ENCODE data around the gene SPTBN5.
A peak's percentile ranks its signal among the peaks of the same experiment; 100 is the strongest.

Gene SPTBN5

DNA sequence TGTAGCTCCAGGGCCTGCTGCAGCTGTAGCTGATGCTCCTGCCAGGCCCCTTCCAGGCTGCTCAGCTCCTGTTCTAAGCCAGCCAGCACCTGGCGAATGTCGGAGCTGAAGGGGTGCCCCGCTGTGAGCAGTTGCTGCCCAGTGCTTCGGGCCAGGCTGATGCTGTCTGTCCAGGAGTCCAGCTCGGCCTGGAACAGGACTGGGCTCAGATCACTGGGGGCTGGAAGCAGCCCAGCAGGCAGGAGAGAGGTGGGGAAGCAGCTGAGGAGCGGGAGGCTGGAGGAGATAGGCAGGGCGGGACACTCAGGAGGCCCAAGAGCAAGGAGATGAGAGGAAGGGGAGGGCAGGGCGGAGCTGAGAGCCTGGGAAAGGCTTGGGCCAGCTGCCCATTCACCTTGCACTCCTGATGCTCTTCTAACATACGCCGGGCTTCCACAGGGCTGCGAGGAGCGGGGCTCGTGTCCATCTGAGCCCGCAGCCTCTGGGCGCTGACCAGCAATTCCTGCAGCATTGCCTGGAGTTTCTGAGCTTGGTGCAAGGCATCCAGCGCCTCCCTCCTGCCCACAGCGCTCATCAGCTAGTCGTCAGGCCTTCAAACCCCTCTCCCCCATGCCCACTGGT lies 32.0 kb downstream of the SPTBN5 start:
- DNase-seq: no peak

- no peak for DNase-seq
Measured at GRCh38 chr15:41860049-41860828, 33.6 kb downstream of the SPTBN5 start.

GRCh38 chr15:41858756-41859155 lies 35.1 kb downstream of the SPTBN5 start:
- no peak for DNase-seq

DNA sequence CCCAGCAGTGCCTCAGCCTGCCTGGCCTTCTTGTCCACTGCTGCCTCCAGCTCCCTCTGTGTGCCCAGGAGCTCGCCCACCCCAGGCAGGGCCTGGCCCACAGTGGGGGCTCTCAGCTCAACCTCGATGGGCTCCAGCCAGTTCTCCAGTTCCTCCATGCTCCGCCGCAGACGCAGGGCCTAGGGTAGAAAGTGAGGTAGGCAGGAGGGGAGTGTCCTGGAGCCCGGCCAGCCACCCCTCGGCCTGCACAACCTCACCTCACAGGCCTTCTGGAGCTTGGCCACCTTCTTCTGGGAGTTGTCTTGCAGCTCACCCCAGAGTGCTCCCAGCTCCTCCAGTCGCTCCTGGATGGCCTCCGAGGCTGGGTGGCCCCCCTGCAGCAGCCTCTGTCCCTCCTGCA lies 36.5 kb downstream of the SPTBN5 start:
- no peak for DNase-seq

DNA sequence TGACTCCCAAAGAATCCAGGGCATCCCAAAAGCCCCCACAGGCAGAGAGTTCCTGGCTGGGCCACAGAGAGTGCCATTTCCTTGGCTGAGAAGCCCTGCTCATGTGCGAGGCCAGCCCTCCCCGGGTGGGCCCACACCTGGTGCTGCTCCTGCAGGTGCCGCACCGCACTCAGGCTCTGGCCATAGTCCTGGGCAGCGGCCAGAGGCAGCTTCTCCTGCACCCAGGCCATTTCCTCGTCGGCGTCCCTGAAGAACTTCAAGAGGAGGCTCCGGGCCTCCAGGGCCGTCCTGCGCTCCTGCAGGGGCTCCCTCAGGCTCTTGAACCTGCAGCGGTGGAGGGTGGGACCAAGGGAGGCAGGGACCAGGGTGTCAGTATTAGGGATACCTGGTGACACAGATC lies 37.1 kb downstream of the SPTBN5 start:
- no peak for DNase-seq

DNA sequence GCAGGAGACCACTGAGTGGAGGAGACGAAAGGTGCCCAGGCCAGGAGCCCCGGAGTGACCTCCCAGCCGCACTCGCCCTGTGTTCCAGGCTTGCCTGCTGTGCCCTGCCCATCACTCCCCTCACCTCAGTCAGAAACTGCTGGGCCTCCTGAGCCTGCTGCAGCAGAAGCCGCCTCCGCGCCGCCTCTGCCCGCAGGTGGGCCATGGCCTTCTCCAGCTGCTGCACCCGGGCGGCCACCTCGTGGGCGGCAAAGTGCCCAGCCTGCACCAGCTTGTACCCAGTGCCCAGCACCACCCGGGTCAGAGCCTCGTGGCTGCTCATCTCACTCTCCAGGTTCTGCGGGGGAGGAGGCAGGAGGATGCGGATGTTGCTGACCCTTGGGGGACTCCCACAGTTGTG lies 37.6 kb downstream of the SPTBN5 start:
- DNase-seq: no peak

GRCh38 chr15:41855261-41855961 lies 38.4 kb downstream of the SPTBN5 start:
- DNase-seq: no peak

DNA sequence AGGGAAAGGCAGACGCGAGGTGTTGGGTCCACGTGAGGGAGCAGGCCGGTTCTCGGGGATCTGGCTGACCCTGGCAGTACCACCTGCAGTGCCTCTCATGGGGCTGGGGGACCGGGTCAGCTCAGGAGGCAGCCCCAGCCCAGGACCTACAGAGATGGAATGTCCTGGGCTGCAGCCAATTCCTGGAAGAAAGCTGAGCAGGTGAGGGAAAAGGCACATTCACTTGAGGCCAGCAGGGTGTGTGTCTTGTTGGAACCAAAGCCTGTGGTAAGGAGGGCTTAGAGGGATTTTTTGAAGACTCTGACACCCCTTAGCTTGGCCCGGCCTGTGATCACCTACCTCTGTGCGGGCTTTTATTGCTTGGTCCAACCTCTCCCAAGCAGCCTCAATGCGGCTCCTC lies 39.4 kb downstream of the SPTBN5 start:
- DNase-seq: no peak

DNA sequence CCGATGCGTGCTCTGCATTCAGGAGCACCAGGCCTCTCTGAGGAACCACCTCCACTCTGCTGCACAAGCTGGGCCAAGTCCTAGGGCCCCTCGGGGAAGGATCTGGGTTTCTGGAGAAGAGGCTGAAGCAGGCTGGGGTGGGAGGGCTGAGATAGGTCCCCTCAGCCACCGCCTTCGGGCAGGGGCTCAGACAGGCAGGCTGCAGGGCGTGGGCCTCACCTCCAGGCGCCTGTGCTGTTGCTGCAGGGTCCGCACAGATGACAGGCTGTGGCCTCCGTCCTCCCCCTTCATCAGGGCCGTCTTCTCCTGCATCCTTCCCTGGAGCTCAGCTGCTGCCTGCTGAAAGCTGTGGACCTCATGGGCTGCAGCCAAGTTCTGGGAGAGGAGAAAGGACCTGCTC lies 40.0 kb downstream of the SPTBN5 start:
- no peak for DNase-seq

DNA sequence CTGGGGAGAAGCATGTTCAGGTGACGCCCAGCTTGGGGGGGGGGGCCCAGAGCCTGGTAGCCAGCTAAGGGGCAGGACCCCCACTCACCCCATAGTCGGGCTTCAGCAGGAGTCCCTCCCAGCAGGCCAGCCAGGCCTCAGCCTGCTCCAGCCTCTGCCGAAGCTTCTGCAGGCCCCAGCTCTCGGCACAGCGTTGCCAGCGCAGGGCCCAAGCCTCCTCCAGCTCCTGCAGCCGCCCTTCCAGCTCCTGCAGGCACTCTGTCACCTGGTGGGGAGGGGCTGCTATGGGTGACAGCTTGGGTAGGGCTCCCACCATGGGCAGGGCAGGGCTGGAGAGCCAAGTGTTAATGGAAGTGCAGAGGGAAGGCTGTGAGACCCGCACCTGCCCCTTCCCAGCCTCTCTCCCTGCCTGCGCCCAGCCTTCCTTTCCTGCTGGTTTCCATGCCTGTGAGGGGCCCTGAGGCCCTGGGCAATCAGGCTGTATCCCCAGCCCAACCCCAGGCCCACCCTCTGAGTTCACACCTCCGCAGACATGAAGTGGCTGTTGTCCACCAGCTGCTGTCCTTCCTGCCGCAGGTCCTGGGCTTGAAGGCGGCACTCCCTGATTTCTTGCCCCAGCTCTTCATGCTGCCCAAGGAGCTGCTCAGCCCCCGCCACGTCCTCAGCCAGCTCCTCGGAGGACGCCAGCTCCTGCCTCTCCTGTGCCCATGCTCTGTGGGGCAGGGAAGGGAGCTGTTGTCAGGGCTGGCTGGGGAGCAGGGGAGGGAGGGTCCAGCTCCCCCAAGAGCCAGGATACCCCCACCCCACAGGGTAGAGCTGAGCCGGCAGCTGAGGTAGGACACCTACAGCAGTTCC lies 40.9 kb downstream of the SPTBN5 start:
- no peak for DNase-seq

GRCh38 chr15:41851755-41852370 lies 42.0 kb downstream of the SPTBN5 start:
- no peak for DNase-seq

DNA sequence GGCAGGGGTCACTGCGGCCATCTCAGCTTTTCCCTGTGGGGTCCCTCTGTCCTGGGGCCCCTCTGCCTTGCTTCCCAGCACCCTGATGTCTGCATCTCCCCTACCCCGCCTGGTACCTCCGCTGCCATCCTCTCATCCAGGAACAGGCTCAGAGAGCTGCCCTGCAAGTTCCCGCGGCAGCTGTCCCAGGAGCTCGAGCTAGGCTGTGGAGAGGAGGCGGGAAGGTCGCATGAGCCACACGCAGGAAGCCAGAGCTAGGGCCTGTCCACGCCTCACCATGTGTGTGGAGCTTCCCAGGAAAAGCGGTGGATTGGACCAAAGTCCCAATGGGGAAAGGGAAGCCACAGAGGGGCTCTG lies 42.7 kb downstream of the SPTBN5 start:
- DNase-seq: no peak

DNA sequence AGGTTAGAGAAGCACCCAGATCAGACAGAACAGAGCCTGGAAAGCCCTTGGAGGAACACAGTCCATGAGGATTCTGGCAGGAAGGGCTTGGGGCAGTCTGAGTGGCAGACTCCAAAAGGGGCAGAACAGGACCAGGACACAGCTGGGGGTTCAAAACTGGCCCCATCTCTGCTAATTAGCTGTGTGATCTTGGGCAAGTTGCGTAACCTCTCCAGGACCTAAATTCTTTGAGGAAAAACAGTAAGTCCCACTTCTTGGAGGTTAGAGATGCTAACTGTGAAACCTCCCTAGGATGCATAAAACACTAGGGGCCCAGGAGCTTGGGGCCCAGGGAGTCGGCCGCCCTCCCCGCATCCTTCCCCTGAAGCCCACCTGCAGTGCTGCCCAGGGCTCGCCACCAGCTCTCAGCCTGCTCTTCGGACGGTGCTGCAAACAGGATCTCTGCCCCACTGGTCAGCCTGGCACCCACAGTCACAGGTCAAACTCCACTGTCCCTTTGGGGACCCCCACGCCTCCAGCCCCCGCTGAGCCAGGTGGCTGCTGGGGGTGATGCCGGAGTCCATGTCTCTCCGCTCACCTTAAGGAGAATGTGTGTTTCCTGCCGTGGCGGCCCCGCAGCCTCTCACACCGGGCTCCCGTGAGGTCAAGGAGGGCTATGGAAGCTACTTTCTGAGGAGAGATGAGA lies 43.2 kb downstream of the SPTBN5 start:
- DNase-seq: no peak

GRCh38 chr15:41849861-41850260 lies 44.0 kb downstream of the SPTBN5 start:
- no peak for DNase-seq

DNA sequence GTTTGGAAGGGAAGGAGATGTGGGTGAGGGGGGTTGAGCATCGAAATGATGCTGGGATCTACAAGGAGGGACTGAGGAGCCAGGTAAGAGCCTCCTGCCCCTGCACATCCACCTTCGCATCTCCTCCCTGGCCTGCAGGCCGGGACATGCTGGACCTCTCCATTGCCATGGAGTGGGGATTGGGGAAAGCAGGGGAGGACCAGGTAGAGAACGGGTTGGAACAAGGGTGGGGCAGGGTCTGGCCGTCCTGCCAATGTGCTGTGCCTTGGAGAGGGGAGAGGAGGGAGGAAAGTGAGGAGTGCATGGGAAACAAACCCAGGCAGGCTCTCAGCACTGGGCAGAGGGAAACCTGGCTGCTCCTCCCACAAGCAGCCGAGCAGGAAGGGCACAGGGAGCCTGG lies 44.6 kb downstream of the SPTBN5 start:
- no peak for DNase-seq

GRCh38 chr15:41848631-41849030 lies 45.2 kb downstream of the SPTBN5 start:
- peak; percentile 69 for DNase-seq

DNA sequence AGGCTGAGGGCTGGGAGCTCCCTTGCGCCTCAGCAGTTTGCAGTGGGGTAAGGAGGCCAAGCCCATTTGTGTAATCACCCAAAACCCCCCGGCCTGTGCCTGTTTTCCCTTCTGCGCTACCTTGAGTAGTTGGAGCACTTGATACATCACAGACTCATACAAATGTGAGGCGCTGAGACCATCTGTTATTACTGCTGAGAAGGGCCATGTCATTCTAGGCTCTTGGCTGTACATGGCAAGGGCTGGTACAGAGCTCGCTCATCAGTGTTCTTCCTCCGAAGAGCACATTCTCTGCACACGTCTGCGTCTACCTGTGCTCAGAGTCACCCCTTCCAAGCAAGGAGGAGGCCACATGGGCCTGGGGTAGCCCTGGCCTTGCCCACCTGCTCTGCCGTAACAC lies 45.9 kb downstream of the SPTBN5 start:
- no peak for DNase-seq

GRCh38 chr15:41847206-41847605 lies 46.6 kb downstream of the SPTBN5 start:
- no peak for DNase-seq

- DNase-seq: no peak
Measured at GRCh38 chr15:41844814-41845213, 49.0 kb downstream of the SPTBN5 start.

DNA sequence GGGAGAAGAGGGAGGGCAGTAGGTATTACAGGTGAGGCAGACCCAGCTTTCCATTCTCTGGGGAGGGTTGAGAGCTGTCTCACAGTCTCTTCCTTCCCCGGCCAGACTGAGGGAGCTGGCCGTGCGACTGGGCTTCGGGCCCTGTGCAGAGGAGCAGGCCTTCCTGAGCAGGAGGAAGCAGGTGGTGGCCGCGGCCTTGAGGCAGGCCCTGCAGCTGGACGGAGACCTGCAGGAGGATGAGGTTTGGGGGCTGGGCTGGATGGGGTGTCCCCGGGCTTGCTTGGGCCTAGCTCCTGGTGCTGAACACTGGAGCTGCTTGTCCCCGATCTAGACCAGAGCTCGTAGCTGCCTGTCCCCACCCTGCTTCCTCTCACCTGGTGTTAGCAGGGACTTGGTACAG lies 50.3 kb downstream of the SPTBN5 start:
- no peak for DNase-seq

GRCh38 chr15:41842229-41842628 lies 51.6 kb downstream of the SPTBN5 start:
- no peak for DNase-seq

- no peak for DNase-seq
Measured at GRCh38 chr15:41841131-41841530, 52.7 kb downstream of the SPTBN5 start.

All from stimulated activated CD4-positive, alpha-beta T cell treated with anti-CD3 and anti-CD28 coated beads, Interleukin-15, amount 100 ng/mL, for 24 hours (primary cell).